H9 (cell line): ENCODE measurements around the gene SDK2. TPM values are rescaled to one million over a fixed set of nuclear protein-coding genes. Genes with fewer than 3 reads are reported as not detected.

Source experiments
- DNase-seq: peaks from one replicate; pipeline ENCODE4 v3.0.0-alpha.2; 2017
- H2AFZ ChIP-seq: one replicate; pipeline ENCODE4 v1.6.1; 2013; ENCODE audit warnings: mild to moderate bottlenecking, low read length, control low read depth, moderate library complexity
- H2AK5ac ChIP-seq: 2 replicates; pipeline ENCODE4 v1.6.1; 2013; ENCODE audit warnings: low read length, control low read depth, mixed read lengths; ENCODE audit not compliant: insufficient read length
- H2BK120ac ChIP-seq: one replicate; pipeline ENCODE4 v1.6.1; 2013; ENCODE audit warnings: low read depth, mild to moderate bottlenecking, low read length, control low read depth, inconsistent platforms; ENCODE audit not compliant: poor library complexity, severe bottlenecking
- H2BK12ac ChIP-seq: 2 replicates; pipeline ENCODE4 v1.6.1; 2013; ENCODE audit warnings: low read length, control low read depth, mixed read lengths, low read depth; ENCODE audit not compliant: insufficient read length
- H2BK15ac ChIP-seq: 2 replicates; pipeline ENCODE4 v1.6.1; 2013; ENCODE audit warnings: low read depth, low read length, control low read depth
- H2BK20ac ChIP-seq: one replicate; pipeline ENCODE4 v1.6.1; 2013; ENCODE audit warnings: low read depth, mild to moderate bottlenecking, low read length, control low read depth, inconsistent platforms; ENCODE audit not compliant: poor library complexity, severe bottlenecking
- H2BK5ac ChIP-seq: 2 replicates; pipeline ENCODE4 v1.6.1; 2013; ENCODE audit warnings: low read length, control low read depth, mixed read lengths; ENCODE audit not compliant: insufficient read length
- H3K14ac ChIP-seq: 2 replicates; pipeline ENCODE4 v1.6.1; 2013; ENCODE audit warnings: low read length, control low read depth; ENCODE audit not compliant: insufficient read depth
- H3K18ac ChIP-seq: 2 replicates; pipeline ENCODE4 v1.6.1; 2013; ENCODE audit warnings: low read depth, mild to moderate bottlenecking, mixed read lengths, low read length, control low read depth; ENCODE audit not compliant: insufficient read length
- H3K23ac ChIP-seq: 2 replicates; pipeline ENCODE4 v1.6.1; 2013; ENCODE audit warnings: low read length, control low read depth, mixed read lengths, low read depth; ENCODE audit not compliant: insufficient read length
- H3K23me2 ChIP-seq: 2 replicates; pipeline ENCODE4 v1.6.1; 2013; ENCODE audit warnings: low read depth, mild to moderate bottlenecking, mixed read lengths, low read length, control low read depth; ENCODE audit not compliant: insufficient read length, poor library complexity, severe bottlenecking
- H3K27ac ChIP-seq: 2 replicates; pipeline ENCODE4 v1.5.1; 2013; ENCODE audit warnings: low read length, control low read depth, mixed read lengths, low read depth; ENCODE audit not compliant: insufficient read length
- H3K27me3 ChIP-seq: 2 replicates; pipeline ENCODE4 v1.6.1; 2013; ENCODE audit warnings: low read length, control low read depth, inconsistent platforms; ENCODE audit not compliant: insufficient read depth
- H3K4ac ChIP-seq: 2 replicates; pipeline ENCODE4 v1.6.1; 2013; ENCODE audit warnings: low read depth, mild to moderate bottlenecking, control low read depth, inconsistent platforms, low read length, moderate library complexity
- H3K4me1 ChIP-seq: 2 replicates; pipeline ENCODE4 v1.6.1; 2013; ENCODE audit warnings: low read length, control low read depth, inconsistent platforms; ENCODE audit not compliant: insufficient read depth
- H3K4me2 ChIP-seq: 2 replicates; pipeline ENCODE4 v1.6.1; 2013; ENCODE audit warnings: low read length, control low read depth, mixed read lengths; ENCODE audit not compliant: insufficient read length, insufficient read depth
- H3K56ac ChIP-seq: 2 replicates; pipeline ENCODE4 v1.6.1; 2013; ENCODE audit warnings: low read depth, mild to moderate bottlenecking, mixed read lengths, low read length, control low read depth; ENCODE audit not compliant: insufficient read length
- H3K79me1 ChIP-seq: 2 replicates; pipeline ENCODE4 v1.6.1; 2013; ENCODE audit warnings: low read depth, mild to moderate bottlenecking, moderate library complexity, low read length, control low read depth, inconsistent platforms; ENCODE audit not compliant: insufficient read depth, poor library complexity, severe bottlenecking
- H3K79me2 ChIP-seq: 2 replicates; pipeline ENCODE4 v1.6.1; 2013; ENCODE audit warnings: low read length, control low read depth, inconsistent platforms; ENCODE audit not compliant: insufficient read depth
- H3K9ac ChIP-seq: 2 replicates; pipeline ENCODE4 v1.6.1; 2013; ENCODE audit warnings: low read length, control low read depth, mixed read lengths; ENCODE audit not compliant: insufficient read length; ENCODE audit errors: extremely low read depth
- H3K9me3 ChIP-seq: one replicate; pipeline ENCODE4 v1.6.1; 2013; ENCODE audit warnings: low read depth, low read length, inconsistent platforms; ENCODE audit not compliant: control insufficient read depth
- H3T11ph ChIP-seq: one replicate; pipeline ENCODE4 v1.6.1; 2013; ENCODE audit warnings: mild to moderate bottlenecking, low read length, control low read depth, inconsistent platforms
- H4K20me1 ChIP-seq: one replicate; pipeline ENCODE4 v1.6.1; 2013; ENCODE audit not compliant: control insufficient read depth, insufficient read length, insufficient read depth
- H4K5ac ChIP-seq: 2 replicates; pipeline ENCODE4 v1.6.1; 2013; ENCODE audit warnings: low read depth, mild to moderate bottlenecking, mixed read lengths, low read length, control low read depth; ENCODE audit not compliant: insufficient read length
- H4K8ac ChIP-seq: replicated peaks from 2 replicates; pipeline ENCODE4 v1.6.1; 2013; ENCODE audit warnings: low read length, control low read depth, mixed read lengths, low read depth; ENCODE audit not compliant: insufficient read length
- H4K91ac ChIP-seq: 2 replicates; pipeline ENCODE4 v1.6.1; 2013; ENCODE audit warnings: low read depth, mild to moderate bottlenecking, moderate library complexity, mixed read lengths, low read length, control low read depth; ENCODE audit not compliant: insufficient read length
- H3K27ac Mint-ChIP-seq, 3 experiments: 2 replicates in 2 of 3; 3 replicates in 1 of 3; pipeline ENCODE4 v1.8.0; 2020 to 2021; ENCODE audit warnings: mixed read lengths in 3 of 3, mild to moderate bottlenecking in 1 of 3, moderate library complexity in 1 of 3
- H3K27me3 Mint-ChIP-seq: 2 replicates; pipeline ENCODE4 v1.8.0; 2021; ENCODE audit warnings: low read depth, mild to moderate bottlenecking, moderate library complexity, mixed read lengths
- H3K36me3 Mint-ChIP-seq, 3 experiments: 2 replicates in 2 of 3; 3 replicates in 1 of 3; pipeline ENCODE4 v1.8.0; 2020 to 2021; ENCODE audit warnings: low read depth in 3 of 3, mixed read lengths in 3 of 3; ENCODE audit not compliant: insufficient read depth in 1 of 3
- H3K4me1 Mint-ChIP-seq, 2 experiments: 2 replicates each; pipeline ENCODE4 v1.8.0; 2020; ENCODE audit warnings: mixed read lengths in 2 of 2
- H3K4me3 Mint-ChIP-seq, 2 experiments: 2 replicates in 1 of 2; 3 replicates in 1 of 2; pipeline ENCODE4 v1.8.0; 2020 to 2021; ENCODE audit warnings: mild to moderate bottlenecking in 2 of 2, mixed read lengths in 2 of 2, moderate library complexity in 1 of 2
- H3K9me3 Mint-ChIP-seq, 2 experiments: 2 replicates in 1 of 2; 3 replicates in 1 of 2; pipeline ENCODE4 v1.8.0; 2020; ENCODE audit warnings: mild to moderate bottlenecking in 2 of 2, mixed read lengths in 2 of 2, moderate library complexity in 1 of 2
- CTCF ChIP-seq: fragments of 200-600 bp; sonication (generic); conservative IDR thresholded peaks from 3 replicates; pipeline ENCODE4 v1.8.0; 2021; ENCODE audit warnings: antibody characterized with exemption, mild to moderate bottlenecking
- WGBS: extraction: QIAGEN DNeasy Blood & Tissue Kit; methylation state at CpG from one replicate; pipeline ENCODE4 v1.1.7; 2013; ENCODE audit warnings: missing lambda C conversion rate, low lambda C conversion rate, mixed read lengths; ENCODE audit not compliant: insufficient read length; ENCODE audit errors: extremely low coverage; 5-methylcytosine and 5-hydroxymethylcytosine counted together
- total RNA-seq: library from RNA; stranded (reverse); gene quantifications from 2 replicates; pipeline ENCODE4 v1.2.1, GENCODE V29; 2021

SDK2 gene
- total RNA-seq, 1 experiment from 2014 or later = 9.1 TPM

DNA sequence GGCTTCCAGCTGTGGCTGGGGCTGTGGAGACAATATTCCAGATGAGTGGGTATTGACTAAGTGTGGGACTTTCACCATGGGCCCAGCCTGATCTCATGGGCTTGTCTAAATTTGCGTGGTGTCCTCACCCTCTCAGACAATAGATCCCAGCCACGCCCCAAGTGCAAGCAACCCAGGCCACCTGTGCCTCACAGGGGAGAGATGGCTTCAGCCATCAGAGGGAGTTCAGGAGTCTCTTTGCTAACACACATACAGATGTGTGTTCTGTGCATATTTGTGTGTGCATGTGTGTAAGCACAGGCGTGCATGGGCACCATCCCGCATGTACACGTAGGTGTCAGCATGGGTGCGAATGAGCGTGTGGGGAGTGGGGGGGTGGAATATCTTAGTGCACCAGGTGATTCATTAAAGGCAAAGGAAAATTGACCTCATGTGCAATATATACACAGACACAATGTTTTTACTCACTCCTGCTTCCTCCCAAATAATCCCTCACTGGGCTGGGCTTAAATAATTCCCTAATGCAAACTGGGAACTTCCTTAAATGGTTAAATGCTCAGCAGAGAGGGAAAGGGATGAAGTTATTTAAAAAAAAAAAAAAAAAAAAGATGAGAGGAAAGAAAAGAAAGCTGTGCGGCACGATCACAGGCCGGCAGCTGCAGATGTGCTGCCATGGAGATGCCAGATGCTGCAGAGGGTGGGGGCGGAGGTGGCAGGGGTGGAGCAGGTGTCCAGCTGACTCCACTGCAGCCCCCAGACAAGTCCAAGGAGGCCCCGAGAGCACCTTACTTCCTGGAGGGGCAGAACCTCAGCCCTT lies 308.4 kb downstream of the SDK2 start:
- Histone ChIP-seq H3K14ac (no peak overlapping the region; the same call in 1 of the 2 replicates), H2BK12ac (no peak overlapping the region), H2BK20ac (no peak overlapping the region), H2BK15ac (no peak overlapping the region), H3K4ac (no peak overlapping the region), H2BK120ac (no peak overlapping the region), H3K4me1 (no peaks in the 10 kb centered on the region), H2AK5ac (no peak overlapping the region), H4K5ac (no peak overlapping the region), H3T11ph (no peak overlapping the region), H2BK5ac (no peak overlapping the region), H3K79me1 (no peaks in the 10 kb centered on the region), H4K91ac (no peak overlapping the region), H2AFZ (no peak overlapping the region), H3K23me2 (no peaks in the 10 kb centered on the region), H3K56ac (no peak overlapping the region), H3K27ac (no peak overlapping the region), H3K79me2 (no peaks in the 10 kb centered on the region), H3K9me3 (no peaks in the 10 kb centered on the region), H3K9ac (no peak overlapping the region), H3K4me2 (no peak overlapping the region), H3K18ac (no peak overlapping the region), H4K8ac (no peak overlapping the region), H3K27me3 (no peaks in the 10 kb centered on the region), H3K23ac (no peak overlapping the region), H4K20me1 (no peaks in the 10 kb centered on the region)
- H3K4me3 Mint-ChIP-seq = no peak overlapping the region
- peaks cover 0 to 6% (median 1%) of the 10 kb centered on the region in 3 experiments; a peak in 3 of 7 replicates for H3K36me3 Mint-ChIP-seq
- TF ChIP-seq CTCF = no peak
- no peaks in the 10 kb centered on the region for H3K9me3 Mint-ChIP-seq
- no peak overlapping the region for H3K27ac Mint-ChIP-seq
- peaks cover 19 to 33% of the 10 kb centered on the region in 2 experiments for H3K4me1 Mint-ChIP-seq
- peaks cover 3% of the 10 kb centered on the region; the same call in 1 of the 2 replicates for H3K27me3 Mint-ChIP-seq
- no peak for DNase-seq
- WGBS = no CpG with 5 or more reads among the region's 12 CpGs
